ENCODE measurements around the gene FUS. TPM values are rescaled to one million over a fixed set of nuclear protein-coding genes. Genes with fewer than 3 reads are reported as not detected.

Gene FUS
- total RNA-seq, 1 donor from 2014 or later: 82.2 TPM

- DNase-seq: peak; percentile 51
These were observed 22.8 kb downstream of the FUS start, which contains the start of gene PYCARD for GRCh38 chr16:31202414-31203375. Gene PYCARD (minus strand): TSS chr16:31202760. CDS start chr16:31202690, 70 bp downstream.

GRCh38 chr16:31204871-31205666 lies 25.1 kb downstream of the FUS start:
- no peak for DNase-seq

- no peak for DNase-seq
These were observed 26.8 kb downstream of the FUS start for GRCh38 chr16:31206776-31207175.

GRCh38 chr16:31213342-31213741 lies 33.4 kb downstream of the FUS start:
- DNase-seq: no peak

GRCh38 chr16:31213877-31214707 lies 34.2 kb downstream of the FUS start, which contains the start of gene TRIM72:
Gene TRIM72 (plus strand): TSS chr16:31214119. CDS start chr16:31214739, 620 bp downstream.
- peak; percentile 96 for DNase-seq

GRCh38 chr16:31214708-31215286 lies 34.9 kb downstream of the FUS start:
- DNase-seq: peak; percentile 70

GRCh38 chr16:31215287-31216162 lies 35.6 kb downstream of the FUS start:
- peak; percentile 72 for DNase-seq

- no peak for DNase-seq
These were observed 36.6 kb downstream of the FUS start, which contains the start of gene PYDC1 for GRCh38 chr16:31216422-31217135. Gene PYDC1 (minus strand): TSS chr16:31217135. CDS start chr16:31217028, 107 bp downstream.

GRCh38 chr16:31217136-31217530 lies 37.2 kb downstream of the FUS start:
- DNase-seq: no peak

- no peak for DNase-seq
These were observed 39.3 kb downstream of the FUS start for GRCh38 chr16:31219154-31219741.

GRCh38 chr16:31221357-31222160 lies 41.6 kb downstream of the FUS start:
- no peak for DNase-seq

- no peak for DNase-seq
These were observed 43.1 kb downstream of the FUS start for GRCh38 chr16:31223044-31223443.

GRCh38 chr16:31224092-31224955 lies 44.4 kb downstream of the FUS start:
- DNase-seq: no peak

- no peak for DNase-seq
These were observed 45.3 kb downstream of the FUS start for GRCh38 chr16:31225193-31225592.

- DNase-seq: no peak
These were observed 48.3 kb downstream of the FUS start for GRCh38 chr16:31228206-31228605.

GRCh38 chr16:31229501-31229900 lies 49.6 kb downstream of the FUS start:
- no peak for DNase-seq

- DNase-seq: no peak
These were observed 58.1 kb downstream of the FUS start for GRCh38 chr16:31238041-31238440.

All from tongue (tissue), 2 donors.